ENCODE data around the gene MCC.

MCC gene

GRCh38 chr5:113100981-113101380 is 387.3 kb downstream of the MCC start:
- TF ChIP-seq GATA2 (IDR thresholded peaks at IDR 0.05; ENCODE audit: low read depth, low read length) = no peak
- TF ChIP-seq GATA3 (IDR thresholded peaks at IDR 0.05; ENCODE audit: low read depth, low read length) = no peak

GRCh38 chr5:113099822-113100221 is 388.4 kb downstream of the MCC start:
- TF ChIP-seq GATA3 (IDR thresholded peaks at IDR 0.05; ENCODE audit: low read depth, low read length) = no peak
- no peak for TF ChIP-seq GATA2 (IDR thresholded peaks at IDR 0.05; ENCODE audit: low read depth, low read length)

- TF ChIP-seq GATA2 (IDR thresholded peaks at IDR 0.05; ENCODE audit: low read depth, low read length) (no peak), GATA3 (IDR thresholded peaks at IDR 0.05; ENCODE audit: low read depth, low read length) (no peak)
Measured at GRCh38 chr5:113098378-113098777, 389.9 kb downstream of the MCC start.

- TF ChIP-seq GATA2 (IDR thresholded peaks at IDR 0.05; ENCODE audit: low read depth, low read length) (no peak), GATA3 (IDR thresholded peaks at IDR 0.05; ENCODE audit: low read depth, low read length) (no peak)
Measured at GRCh38 chr5:113095831-113096230, 392.4 kb downstream of the MCC start.

GRCh38 chr5:113093558-113093957 is 394.7 kb downstream of the MCC start:
- TF ChIP-seq GATA2 (IDR thresholded peaks at IDR 0.05; ENCODE audit: low read depth, low read length) = no peak
- TF ChIP-seq GATA3 (IDR thresholded peaks at IDR 0.05; ENCODE audit: low read depth, low read length) = no peak

GRCh38 chr5:113092683-113093082 is 395.6 kb downstream of the MCC start:
- TF ChIP-seq GATA3 (IDR thresholded peaks at IDR 0.05; ENCODE audit: low read depth, low read length) (no peak), GATA2 (IDR thresholded peaks at IDR 0.05; ENCODE audit: low read depth, low read length) (no peak)

- TF ChIP-seq GATA2 (IDR thresholded peaks at IDR 0.05; ENCODE audit: low read depth, low read length) (no peak), GATA3 (IDR thresholded peaks at IDR 0.05; ENCODE audit: low read depth, low read length) (no peak)
Measured at GRCh38 chr5:113091622-113092021, 396.6 kb downstream of the MCC start.

- no peak for TF ChIP-seq GATA3 (IDR thresholded peaks at IDR 0.05; ENCODE audit: low read depth, low read length)
- TF ChIP-seq GATA2 (IDR thresholded peaks at IDR 0.05; ENCODE audit: low read depth, low read length) = no peak
Measured at GRCh38 chr5:113090336-113091106, 397.7 kb downstream of the MCC start.

GRCh38 chr5:113089653-113090335 is 398.5 kb downstream of the MCC start:
- TF ChIP-seq GATA2 (IDR thresholded peaks at IDR 0.05; ENCODE audit: low read depth, low read length) = no peak
- no peak for TF ChIP-seq GATA3 (IDR thresholded peaks at IDR 0.05; ENCODE audit: low read depth, low read length)

- no peak for TF ChIP-seq GATA2 (IDR thresholded peaks at IDR 0.05; ENCODE audit: low read depth, low read length)
- TF ChIP-seq GATA3 (IDR thresholded peaks at IDR 0.05; ENCODE audit: low read depth, low read length) = no peak
Measured at GRCh38 chr5:113087976-113088514, 400.2 kb downstream of the MCC start.

- no peak for TF ChIP-seq GATA3 (IDR thresholded peaks at IDR 0.05; ENCODE audit: low read depth, low read length)
- TF ChIP-seq GATA2 (IDR thresholded peaks at IDR 0.05; ENCODE audit: low read depth, low read length) = no peak
Measured at GRCh38 chr5:113085880-113086409, 402.3 kb downstream of the MCC start.

- TF ChIP-seq GATA3 (IDR thresholded peaks at IDR 0.05; ENCODE audit: low read depth, low read length) (no peak), GATA2 (IDR thresholded peaks at IDR 0.05; ENCODE audit: low read depth, low read length) (no peak)
Measured at GRCh38 chr5:113085084-113085414, 403.2 kb downstream of the MCC start.

- TF ChIP-seq GATA2 (IDR thresholded peaks at IDR 0.05; ENCODE audit: low read depth, low read length) (peak; percentile 60; the same call in 1 of the 2 replicates), GATA3 (IDR thresholded peaks at IDR 0.05; ENCODE audit: low read depth, low read length) (no peak)
Measured at GRCh38 chr5:113084402-113085083, 403.7 kb downstream of the MCC start.

- no peak for TF ChIP-seq GATA2 (IDR thresholded peaks at IDR 0.05; ENCODE audit: low read depth, low read length)
Measured at GRCh38 chr5:113083481-113083880, 404.8 kb downstream of the MCC start.
